Panc1 (cell line): ENCODE results near the gene SDHAF1.

Experiments used
- CTCF ChIP-seq: fragments of 450-650 bp; IDR thresholded peaks from 2 replicates; pipeline ENCODE4 v1.5.1; 2017; ENCODE audit warnings: mild to moderate bottlenecking
- REST ChIP-seq, 2 experiments: IDR thresholded peaks; 2 replicates each; pipeline ENCODE4 v1.6.1; 2011 to 2012; ENCODE audit warnings: low read depth in 2 of 2, control low read depth in 1 of 2, low read length in 1 of 2, mild to moderate bottlenecking in 1 of 2, moderate library complexity in 1 of 2; ENCODE audit not compliant: insufficient read depth in 1 of 2

- no peak for TF ChIP-seq CTCF
- no peak for TF ChIP-seq REST (IDR thresholded peaks at IDR 0.05; ENCODE audit: insufficient read depth in 1 of 2, low read depth in 2 of 2, low read length in 1 of 2)
Measured at GRCh38 chr19:36043952-36044351, 49.0 kb downstream of the SDHAF1 start.
